BLaER1 treated with 17β-estradiol and CSF1 and Interleukin-3, amounts not matched to agents 10 nM and 100 nM (cell line): ENCODE data around the gene PTPRN2.

Experiments used
- H3K27ac ChIP-seq, 11 experiments: shearing (Covaris generic); formaldehyde crosslinking; 2 replicates each; pipeline ENCODE4 v1.8.1; 2022
- H3K27me3 ChIP-seq, 11 experiments: shearing (Covaris generic); formaldehyde crosslinking; 2 replicates each; pipeline ENCODE4 v1.8.1; 2022
- H3K36me3 ChIP-seq, 11 experiments: shearing (Covaris generic); formaldehyde crosslinking; 2 replicates each; pipeline ENCODE4 v1.8.1; 2022
- H3K4me1 ChIP-seq, 10 experiments: shearing (Covaris generic); formaldehyde crosslinking; 2 replicates each; pipeline ENCODE4 v1.8.1; 2022
- H3K4me2 ChIP-seq, 11 experiments: shearing (Covaris generic); formaldehyde crosslinking; 2 replicates each; pipeline ENCODE4 v1.8.1; 2022
- H3K4me3 ChIP-seq, 10 experiments: shearing (Covaris generic); formaldehyde crosslinking; 2 replicates each; pipeline ENCODE4 v1.8.1; 2022
- H3K9ac ChIP-seq, 11 experiments: shearing (Covaris generic); formaldehyde crosslinking; 2 replicates each; pipeline ENCODE4 v1.8.1; 2022
- H3K9me3 ChIP-seq, 11 experiments: shearing (Covaris generic); formaldehyde crosslinking; replicated peaks in 1 of 11; 2 replicates each; pipeline ENCODE4 v1.8.1; 2022
- H4K20me1 ChIP-seq, 11 experiments: shearing (Covaris generic); formaldehyde crosslinking; 2 replicates each; pipeline ENCODE4 v1.8.1; 2022
- Cebpa-rat ChIP-seq, 11 experiments: shearing (Covaris generic); IDR thresholded peaks; 2 replicates each; pipeline ENCODE4 v1.8.1; 2022

The PTPRN2 gene

DNA sequence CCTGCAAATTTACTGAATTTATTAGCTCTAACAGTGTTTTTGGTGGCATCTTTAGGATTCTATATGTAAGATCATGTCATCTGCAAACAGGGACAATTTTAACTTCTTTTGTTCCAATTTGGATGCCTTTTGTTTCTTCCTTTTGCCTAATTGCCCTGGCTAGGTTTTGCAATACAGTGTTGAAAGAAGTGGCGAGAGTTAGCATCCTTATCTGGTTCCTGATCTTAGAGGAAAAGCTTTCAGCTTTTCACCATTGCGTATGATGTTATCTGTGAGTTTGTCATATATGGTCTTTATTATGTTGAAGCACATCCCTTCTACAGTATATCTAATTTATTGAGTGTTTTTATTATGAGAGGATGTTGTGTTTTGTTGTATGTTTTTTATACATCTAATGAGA is 301.4 kb downstream of the PTPRN2 start:
- no peak overlapping the region for H3K9ac ChIP-seq
- no peak overlapping the region for H3K27ac ChIP-seq
- no peaks in the 10 kb centered on the region for H3K27me3 ChIP-seq
- no peak for TF ChIP-seq Cebpa-rat (IDR thresholded peaks at IDR 0.05)
- no peak overlapping the region for H3K4me3 ChIP-seq
- H4K20me1 ChIP-seq = no peaks in the 10 kb centered on the region
- H3K36me3 ChIP-seq = peaks cover 0 to 11% (median 0%) of the 10 kb centered on the region in 11 experiments; a peak in 6 of 22 replicates
- no peak overlapping the region for H3K4me2 ChIP-seq
- H3K9me3 ChIP-seq = peaks cover 39 to 55% (median 47%) of the 10 kb centered on the region in 11 experiments
- no peaks in the 10 kb centered on the region for H3K4me1 ChIP-seq

DNA sequence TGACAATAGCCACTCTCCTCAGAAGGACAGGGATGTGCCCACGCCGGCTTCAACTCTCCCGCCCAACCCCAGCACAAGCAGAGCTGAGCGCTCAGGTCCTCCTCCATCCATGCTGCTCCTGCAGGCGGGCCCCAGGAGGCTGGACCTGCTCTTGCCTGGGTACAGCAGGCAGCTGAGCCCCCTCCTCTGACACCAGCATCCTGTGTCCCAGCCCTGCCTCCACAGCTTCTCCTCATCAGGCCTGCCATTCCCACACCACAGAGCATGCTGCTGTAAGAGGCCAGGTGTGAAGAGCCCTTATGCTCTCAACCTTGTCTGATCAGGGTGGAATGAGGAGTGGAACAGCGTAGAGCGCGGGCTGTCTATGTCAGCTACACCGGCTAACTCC is 302.2 kb downstream of the PTPRN2 start:
- Histone ChIP-seq H3K27me3 (no peaks in the 10 kb centered on the region), H3K4me3 (no peak overlapping the region), H3K27ac (no peak overlapping the region), H3K9me3 (peaks cover 36 to 49% (median 43%) of the 10 kb centered on the region in 11 experiments), H3K4me2 (no peak overlapping the region), H3K36me3 (peaks cover 0 to 9% (median 0%) of the 10 kb centered on the region in 11 experiments; a peak in 6 of 22 replicates), H3K4me1 (no peaks in the 10 kb centered on the region), H4K20me1 (no peaks in the 10 kb centered on the region), H3K9ac (no peak overlapping the region)
- no peak for TF ChIP-seq Cebpa-rat (IDR thresholded peaks at IDR 0.05)

GRCh38 chr7:158284617-158285382 is 302.8 kb downstream of the PTPRN2 start:
- no peak overlapping the region for H3K27ac ChIP-seq
- no peak overlapping the region for H3K4me2 ChIP-seq
- H3K36me3 ChIP-seq = peaks cover 0 to 5% (median 0%) of the 10 kb centered on the region in 11 experiments; a peak in 6 of 22 replicates
- no peak overlapping the region for H3K4me3 ChIP-seq
- H3K4me1 ChIP-seq = no peaks in the 10 kb centered on the region
- peaks cover 30 to 43% (median 37%) of the 10 kb centered on the region in 11 experiments for H3K9me3 ChIP-seq
- H3K27me3 ChIP-seq = no peaks in the 10 kb centered on the region
- H3K9ac ChIP-seq = no peak overlapping the region
- no peaks in the 10 kb centered on the region for H4K20me1 ChIP-seq
- TF ChIP-seq Cebpa-rat (IDR thresholded peaks at IDR 0.05) = no peak

GRCh38 chr7:158284121-158284520 is 303.5 kb downstream of the PTPRN2 start:
- Histone ChIP-seq H3K4me1 (no peaks in the 10 kb centered on the region), H3K27me3 (no peaks in the 10 kb centered on the region), H3K4me2 (no peak overlapping the region), H3K36me3 (no peaks in the 10 kb centered on the region), H4K20me1 (no peaks in the 10 kb centered on the region), H3K9ac (no peak overlapping the region), H3K4me3 (no peak overlapping the region), H3K9me3 (peaks cover 23 to 36% (median 30%) of the 10 kb centered on the region in 11 experiments), H3K27ac (no peak overlapping the region)
- no peak for TF ChIP-seq Cebpa-rat (IDR thresholded peaks at IDR 0.05)

DNA sequence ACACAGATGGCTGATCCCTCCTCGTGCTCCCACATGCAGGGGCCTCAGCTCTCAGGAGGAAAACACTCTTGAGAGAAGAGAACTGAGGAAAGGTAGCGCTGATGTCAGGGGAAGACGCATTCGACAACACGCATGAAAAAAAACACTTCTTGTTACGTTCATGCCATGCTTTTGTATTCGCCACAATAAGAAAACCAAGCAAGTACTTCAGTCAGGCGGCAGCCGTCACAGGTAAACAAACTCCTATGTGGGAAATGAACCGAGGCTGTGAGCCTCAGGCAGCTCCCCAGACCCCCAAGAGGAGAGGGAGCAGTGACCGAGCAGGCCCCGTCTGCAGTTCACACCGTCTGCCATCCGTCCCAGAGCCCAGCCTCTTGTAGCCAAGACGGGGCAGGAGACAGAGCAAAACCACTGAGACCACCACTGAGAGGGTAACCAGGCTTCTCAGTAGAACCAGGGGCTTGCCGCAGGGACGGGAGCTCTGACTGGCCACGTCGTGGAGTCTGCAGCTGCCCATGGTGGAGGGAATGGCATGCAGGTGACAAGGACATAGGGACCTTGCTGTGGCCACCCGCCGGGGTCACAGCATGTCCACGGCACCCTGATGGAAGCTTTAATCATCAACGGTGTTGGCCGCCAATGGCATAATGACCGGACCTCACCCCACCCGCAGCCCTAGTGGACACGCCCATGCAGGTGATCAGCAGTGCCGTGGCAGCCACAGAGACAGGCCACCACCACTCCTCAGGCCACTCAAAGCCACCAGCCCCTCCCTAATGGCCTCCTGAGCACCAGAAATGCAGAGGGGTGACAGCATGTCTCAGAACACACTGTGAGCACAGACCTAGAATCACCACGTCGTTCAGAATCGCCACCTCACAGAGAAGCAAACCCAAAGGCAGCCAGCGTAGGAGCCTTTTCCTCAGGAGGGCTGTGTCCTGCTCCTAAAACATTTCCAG is 304.3 kb downstream of the PTPRN2 start:
- Histone ChIP-seq H3K9me3 (peaks cover 15 to 28% (median 22%) of the 10 kb centered on the region in 11 experiments; a peak in 21 of 22 replicates), H3K27me3 (no peaks in the 10 kb centered on the region), H4K20me1 (no peaks in the 10 kb centered on the region), H3K4me1 (no peaks in the 10 kb centered on the region), H3K4me2 (no peak overlapping the region), H3K36me3 (no peaks in the 10 kb centered on the region), H3K9ac (no peak overlapping the region), H3K4me3 (no peak overlapping the region), H3K27ac (no peak overlapping the region)
- no peak for TF ChIP-seq Cebpa-rat (IDR thresholded peaks at IDR 0.05)

DNA sequence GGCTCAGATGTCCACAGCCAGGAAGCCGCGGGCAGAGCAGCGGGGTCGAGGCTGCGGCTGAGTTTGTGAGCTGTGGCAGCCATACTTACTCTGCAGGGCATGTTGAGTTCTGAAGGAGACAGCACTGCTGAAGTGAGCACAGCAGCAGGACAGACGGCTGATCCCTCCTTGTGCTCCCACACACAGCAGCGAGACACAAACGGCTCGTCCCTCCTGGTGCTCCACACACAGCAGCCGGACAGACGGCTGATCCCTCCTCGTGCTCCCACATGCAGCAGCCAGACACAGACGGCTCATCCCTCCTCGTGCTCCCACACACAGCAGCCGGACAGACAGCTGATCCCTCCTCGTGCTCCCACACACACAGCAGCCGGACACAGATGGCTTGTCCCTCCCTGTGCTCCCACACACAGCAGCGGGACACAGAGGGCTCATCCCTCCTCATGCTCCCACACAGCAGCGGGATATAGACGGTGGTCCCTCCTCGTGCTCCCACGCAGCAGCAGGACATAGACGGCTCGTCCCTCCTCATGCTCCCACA is 305.1 kb downstream of the PTPRN2 start:
- Histone ChIP-seq H3K36me3 (no peaks in the 10 kb centered on the region), H4K20me1 (no peaks in the 10 kb centered on the region), H3K4me1 (no peaks in the 10 kb centered on the region), H3K27ac (no peak overlapping the region), H3K4me3 (no peak overlapping the region), H3K4me2 (no peak overlapping the region), H3K9ac (no peak overlapping the region), H3K27me3 (no peaks in the 10 kb centered on the region), H3K9me3 (peaks cover 8 to 20% (median 15%) of the 10 kb centered on the region in 11 experiments; a peak in 21 of 22 replicates)
- TF ChIP-seq Cebpa-rat (IDR thresholded peaks at IDR 0.05) = no peak

GRCh38 chr7:158281441-158281840 is 306.2 kb downstream of the PTPRN2 start:
- Histone ChIP-seq H3K9ac (no peak overlapping the region), H3K9me3 (peaks cover 3 to 9% (median 5%) of the 10 kb centered on the region in 11 experiments; a peak in 19 of 22 replicates), H4K20me1 (no peaks in the 10 kb centered on the region), H3K4me2 (no peak overlapping the region), H3K4me3 (no peak overlapping the region), H3K36me3 (no peaks in the 10 kb centered on the region), H3K27me3 (no peaks in the 10 kb centered on the region), H3K27ac (no peak overlapping the region), H3K4me1 (no peaks in the 10 kb centered on the region)
- no peak for TF ChIP-seq Cebpa-rat (IDR thresholded peaks at IDR 0.05)

- Histone ChIP-seq H3K36me3 (no peaks in the 10 kb centered on the region), H3K27ac (no peak overlapping the region), H3K4me1 (0 out of 20 replicates have a peak, but pooled peaks cover 0 to 3% (median 0%) of the 10 kb centered on the region in 10 experiments), H4K20me1 (no peaks in the 10 kb centered on the region), H3K4me2 (no peak overlapping the region), H3K27me3 (no peaks in the 10 kb centered on the region), H3K4me3 (no peak overlapping the region), H3K9me3 (peaks cover 0 to 1% (median 0%) of the 10 kb centered on the region in 11 experiments; a peak in 2 of 22 replicates), H3K9ac (no peak overlapping the region)
- TF ChIP-seq Cebpa-rat (IDR thresholded peaks at IDR 0.05) = no peak
Observed at GRCh38 chr7:158280448-158281144, 307.0 kb downstream of the PTPRN2 start.
